ENCODE results near the gene IGSF5. TPM values are rescaled to one million over a fixed set of nuclear protein-coding genes. Genes with fewer than 3 reads are reported as not detected.

Gene IGSF5
- total and polyA plus RNA-seq, 10 of the 15 experiments (the other 5 are each of a cell fraction or from before 2014, with no cell fraction given) = not detected

DNA sequence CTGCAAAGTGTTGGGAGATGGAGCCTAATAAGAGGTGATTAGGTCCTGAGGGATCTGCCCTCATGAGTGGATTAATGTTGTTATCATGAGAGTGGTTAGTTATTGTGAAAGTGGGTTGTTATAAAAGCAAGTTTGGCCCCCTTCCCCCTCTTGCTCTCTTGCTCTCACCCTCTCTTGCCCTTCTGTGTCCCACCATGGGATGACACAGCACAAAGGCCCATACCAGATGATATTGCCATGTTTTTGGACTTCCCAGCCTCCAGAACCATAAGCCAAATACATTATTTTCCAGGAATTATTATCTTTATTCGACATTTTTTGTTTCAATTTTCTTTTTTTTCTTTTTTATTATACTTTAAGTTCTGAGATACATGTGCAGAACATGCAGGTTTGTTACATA lies 41.4 kb upstream of the IGSF5 start:
- 0% methylated on average over 1 of the region's 1 CpG for WGBS (ENCODE audit: insufficient coverage, insufficient replicate concordance, low lambda C conversion rate, missing lambda C conversion rate)
- Histone ChIP-seq H3K36me3 (ENCODE audit: control insufficient read depth in 2 of 2, insufficient read depth in 2 of 2, low read length in 1 of 2) (no peaks in the 10 kb centered on the region), H3K4me1 (ENCODE audit: control insufficient read depth, insufficient read depth, low read length) (no peaks in the 10 kb centered on the region), H3K79me2 (ENCODE audit: control insufficient read depth, insufficient read depth, low read length) (no peaks in the 10 kb centered on the region), H3K27ac (ENCODE audit: control insufficient read depth, insufficient read depth) (no peak overlapping the region), H3K9me3 (replicated peaks; ENCODE audit: control insufficient read depth, insufficient read depth, low read length) (no peaks in the 10 kb centered on the region), H3K4me3 (no peak overlapping the region), H3K4me2 (ENCODE audit: control insufficient read depth, insufficient read depth) (no peak overlapping the region), H4K20me1 (ENCODE audit: control insufficient read depth, insufficient read depth) (no peaks in the 10 kb centered on the region), H3K9ac (ENCODE audit: control insufficient read depth, insufficient read depth, low read length) (no peak overlapping the region), H3K27me3 (replicated peaks in 1 of 2; ENCODE audit: control insufficient read depth in 2 of 2, insufficient read depth in 2 of 2, low read length in 1 of 2) (no peaks in the 10 kb centered on the region), H2AFZ (ENCODE audit: control insufficient read depth, low read depth, low read length) (no peak overlapping the region)
- FAIRE-seq (no peak), DNase-seq (ENCODE audit: low read depth, low spot score) (no peak), ATAC-seq (no peak)
- BruUV-seq (replicated peaks) = no TSS peak
- POLR2A ChIA-PET = no interaction called here
- TF ChIP-seq, protein P1, sequence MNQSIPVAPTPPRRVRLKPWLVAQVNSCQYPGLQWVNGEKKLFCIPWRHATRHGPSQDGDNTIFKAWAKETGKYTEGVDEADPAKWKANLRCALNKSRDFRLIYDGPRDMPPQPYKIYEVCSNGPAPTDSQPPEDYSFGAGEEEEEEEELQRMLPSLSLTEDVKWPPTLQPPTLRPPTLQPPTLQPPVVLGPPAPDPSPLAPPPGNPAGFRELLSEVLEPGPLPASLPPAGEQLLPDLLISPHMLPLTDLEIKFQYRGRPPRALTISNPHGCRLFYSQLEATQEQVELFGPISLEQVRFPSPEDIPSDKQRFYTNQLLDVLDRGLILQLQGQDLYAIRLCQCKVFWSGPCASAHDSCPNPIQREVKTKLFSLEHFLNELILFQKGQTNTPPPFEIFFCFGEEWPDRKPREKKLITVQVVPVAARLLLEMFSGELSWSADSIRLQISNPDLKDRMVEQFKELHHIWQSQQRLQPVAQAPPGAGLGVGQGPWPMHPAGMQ (IDR thresholded peaks at IDR 0.05; ENCODE audit: borderline replicate concordance) = no peak
- TF ChIP-seq NR2F1 (conservative IDR thresholded peaks at IDR 0.05) (no peak), ZSCAN29 (IDR thresholded peaks at IDR 0.05) (no peak), TBL1XR1 (IDR thresholded peaks at IDR 0.05; ENCODE audit: low read depth, low read length) (no peak), TCF3 (IDR thresholded peaks at IDR 0.05; ENCODE audit: borderline replicate concordance, insufficient read depth, low read depth, low read length) (no peak), SPI1 (IDR thresholded peaks at IDR 0.05; ENCODE audit: borderline replicate concordance, insufficient read depth, low read depth, low read length) (no peak), RBBP5 (conservative IDR thresholded peaks at IDR 0.05) (no peak), NFYB (IDR thresholded peaks at IDR 0.05; ENCODE audit: insufficient read depth, low read depth, low read length) (no peak)
- TF ChIP-seq, protein P2, sequence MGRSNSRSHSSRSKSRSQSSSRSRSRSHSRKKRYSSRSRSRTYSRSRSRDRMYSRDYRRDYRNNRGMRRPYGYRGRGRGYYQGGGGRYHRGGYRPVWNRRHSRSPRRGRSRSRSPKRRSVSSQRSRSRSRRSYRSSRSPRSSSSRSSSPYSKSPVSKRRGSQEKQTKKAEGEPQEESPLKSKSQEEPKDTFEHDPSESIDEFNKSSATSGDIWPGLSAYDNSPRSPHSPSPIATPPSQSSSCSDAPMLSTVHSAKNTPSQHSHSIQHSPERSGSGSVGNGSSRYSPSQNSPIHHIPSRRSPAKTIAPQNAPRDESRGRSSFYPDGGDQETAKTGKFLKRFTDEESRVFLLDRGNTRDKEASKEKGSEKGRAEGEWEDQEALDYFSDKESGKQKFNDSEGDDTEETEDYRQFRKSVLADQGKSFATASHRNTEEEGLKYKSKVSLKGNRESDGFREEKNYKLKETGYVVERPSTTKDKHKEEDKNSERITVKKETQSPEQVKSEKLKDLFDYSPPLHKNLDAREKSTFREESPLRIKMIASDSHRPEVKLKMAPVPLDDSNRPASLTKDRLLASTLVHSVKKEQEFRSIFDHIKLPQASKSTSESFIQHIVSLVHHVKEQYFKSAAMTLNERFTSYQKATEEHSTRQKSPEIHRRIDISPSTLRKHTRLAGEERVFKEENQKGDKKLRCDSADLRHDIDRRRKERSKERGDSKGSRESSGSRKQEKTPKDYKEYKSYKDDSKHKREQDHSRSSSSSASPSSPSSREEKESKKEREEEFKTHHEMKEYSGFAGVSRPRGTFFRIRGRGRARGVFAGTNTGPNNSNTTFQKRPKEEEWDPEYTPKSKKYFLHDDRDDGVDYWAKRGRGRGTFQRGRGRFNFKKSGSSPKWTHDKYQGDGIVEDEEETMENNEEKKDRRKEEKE (IDR thresholded peaks at IDR 0.05) = no peak
- TF ChIP-seq, protein P3, sequence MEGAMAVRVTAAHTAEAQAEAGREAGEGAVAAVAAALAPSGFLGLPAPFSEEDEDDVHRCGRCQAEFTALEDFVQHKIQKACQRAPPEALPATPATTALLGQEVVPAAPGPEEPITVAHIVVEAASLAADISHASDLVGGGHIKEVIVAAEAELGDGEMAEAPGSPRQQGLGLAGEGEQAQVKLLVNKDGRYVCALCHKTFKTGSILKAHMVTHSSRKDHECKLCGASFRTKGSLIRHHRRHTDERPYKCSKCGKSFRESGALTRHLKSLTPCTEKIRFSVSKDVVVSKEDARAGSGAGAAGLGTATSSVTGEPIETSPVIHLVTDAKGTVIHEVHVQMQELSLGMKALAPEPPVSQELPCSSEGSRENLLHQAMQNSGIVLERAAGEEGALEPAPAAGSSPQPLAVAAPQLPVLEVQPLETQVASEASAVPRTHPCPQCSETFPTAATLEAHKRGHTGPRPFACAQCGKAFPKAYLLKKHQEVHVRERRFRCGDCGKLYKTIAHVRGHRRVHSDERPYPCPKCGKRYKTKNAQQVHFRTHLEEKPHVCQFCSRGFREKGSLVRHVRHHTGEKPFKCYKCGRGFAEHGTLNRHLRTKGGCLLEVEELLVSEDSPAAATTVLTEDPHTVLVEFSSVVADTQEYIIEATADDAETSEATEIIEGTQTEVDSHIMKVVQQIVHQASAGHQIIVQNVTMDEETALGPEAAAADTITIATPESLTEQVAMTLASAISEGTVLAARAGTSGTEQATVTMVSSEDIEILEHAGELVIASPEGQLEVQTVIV (IDR thresholded peaks at IDR 0.05; ENCODE audit: borderline replicate concordance, partially characterized antibody) = no peak
- TF ChIP-seq, protein P4, sequence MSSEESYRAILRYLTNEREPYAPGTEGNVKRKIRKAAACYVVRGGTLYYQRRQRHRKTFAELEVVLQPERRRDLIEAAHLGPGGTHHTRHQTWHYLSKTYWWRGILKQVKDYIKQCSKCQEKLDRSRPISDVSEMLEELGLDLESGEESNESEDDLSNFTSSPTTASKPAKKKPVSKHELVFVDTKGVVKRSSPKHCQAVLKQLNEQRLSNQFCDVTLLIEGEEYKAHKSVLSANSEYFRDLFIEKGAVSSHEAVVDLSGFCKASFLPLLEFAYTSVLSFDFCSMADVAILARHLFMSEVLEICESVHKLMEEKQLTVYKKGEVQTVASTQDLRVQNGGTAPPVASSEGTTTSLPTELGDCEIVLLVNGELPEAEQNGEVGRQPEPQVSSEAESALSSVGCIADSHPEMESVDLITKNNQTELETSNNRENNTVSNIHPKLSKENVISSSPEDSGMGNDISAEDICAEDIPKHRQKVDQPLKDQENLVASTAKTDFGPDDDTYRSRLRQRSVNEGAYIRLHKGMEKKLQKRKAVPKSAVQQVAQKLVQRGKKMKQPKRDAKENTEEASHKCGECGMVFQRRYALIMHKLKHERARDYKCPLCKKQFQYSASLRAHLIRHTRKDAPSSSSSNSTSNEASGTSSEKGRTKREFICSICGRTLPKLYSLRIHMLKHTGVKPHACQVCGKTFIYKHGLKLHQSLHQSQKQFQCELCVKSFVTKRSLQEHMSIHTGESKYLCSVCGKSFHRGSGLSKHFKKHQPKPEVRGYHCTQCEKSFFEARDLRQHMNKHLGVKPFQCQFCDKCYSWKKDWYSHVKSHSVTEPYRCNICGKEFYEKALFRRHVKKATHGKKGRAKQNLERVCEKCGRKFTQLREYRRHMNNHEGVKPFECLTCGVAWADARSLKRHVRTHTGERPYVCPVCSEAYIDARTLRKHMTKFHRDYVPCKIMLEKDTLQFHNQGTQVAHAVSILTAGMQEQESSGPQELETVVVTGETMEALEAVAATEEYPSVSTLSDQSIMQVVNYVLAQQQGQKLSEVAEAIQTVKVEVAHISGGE (CRISPR knock-in tag; IDR thresholded peaks at IDR 0.05) = no peak
- CTCF ChIA-PET = no interaction called here
- RAD21 ChIA-PET (ENCODE audit: unreplicated experiment) = no interaction called here
- SMC1A ChIA-PET (ENCODE audit: uncharacterized antibody, unreplicated experiment) = no interaction called here
- in situ Hi-C loops (cut with MboI) = no loop called here
- intact Hi-C loops (cut with micrococcal nuclease; ENCODE audit: unreplicated experiment) = no loop called here

Data from GM12878 (cell line).